Measurements from ENCODE around the gene NDUFV2. TPM values are rescaled to one million over a fixed set of nuclear protein-coding genes. Genes with fewer than 3 reads are reported as not detected.

NDUFV2 gene
- total RNA-seq, 1 donor from 2014 or later, result 80.5 TPM

- H3K27ac Mint-ChIP-seq (ENCODE audit: unreplicated experiment), result peak overlapping the region; percentile 32
Observed at GRCh38 chr18:9106094-9106493, 3.6 kb downstream of the NDUFV2 start.

GRCh38 chr18:9106800-9107584, 4.5 kb downstream of the NDUFV2 start:
- peaks cover 82% of the 10 kb centered on the region for H3K4me1 Mint-ChIP-seq (ENCODE audit: low read depth)
- no peak for TF ChIP-seq CTCF (IDR thresholded peaks at IDR 0.05)
- no peak overlapping the region for H3K27ac Mint-ChIP-seq (ENCODE audit: unreplicated experiment)
- no peak overlapping the region for H3K4me3 Mint-ChIP-seq (ENCODE audit: unreplicated experiment)
- H3K27me3 Mint-ChIP-seq (ENCODE audit: low read depth), result no peaks in the 10 kb centered on the region
- no peak for DNase-seq (ENCODE audit: low spot score)
- no peaks in the 10 kb centered on the region for H3K36me3 Mint-ChIP-seq (ENCODE audit: low read depth)
- H3K9me3 Mint-ChIP-seq (ENCODE audit: low read depth), result no peaks in the 10 kb centered on the region

More at GRCh38 chr18:9106094-9106493, 3.6 kb downstream of the NDUFV2 start:
- no peak for TF ChIP-seq CTCF (IDR thresholded peaks at IDR 0.05)
- DNase-seq (ENCODE audit: low spot score), result no peak
- Mint-ChIP-seq H3K27me3 (ENCODE audit: low read depth) (no peaks in the 10 kb centered on the region), H3K4me1 (ENCODE audit: low read depth) (peaks cover 86% of the 10 kb centered on the region), H3K9me3 (ENCODE audit: low read depth) (no peaks in the 10 kb centered on the region), H3K4me3 (ENCODE audit: unreplicated experiment) (no peak overlapping the region), H3K36me3 (ENCODE audit: low read depth) (no peaks in the 10 kb centered on the region)

GRCh38 chr18:9108911-9109310, 6.4 kb downstream of the NDUFV2 start:
- peaks cover 83% of the 10 kb centered on the region for H3K4me1 Mint-ChIP-seq (ENCODE audit: low read depth)
- H3K27ac Mint-ChIP-seq (ENCODE audit: unreplicated experiment), result peak overlapping the region; percentile 94
- DNase-seq (ENCODE audit: low spot score), result no peak
- no peaks in the 10 kb centered on the region for H3K27me3 Mint-ChIP-seq (ENCODE audit: low read depth)
- TF ChIP-seq CTCF (IDR thresholded peaks at IDR 0.05), result no peak
- H3K4me3 Mint-ChIP-seq (ENCODE audit: unreplicated experiment), result no peak overlapping the region
- no peaks in the 10 kb centered on the region for H3K36me3 Mint-ChIP-seq (ENCODE audit: low read depth)
- H3K9me3 Mint-ChIP-seq (ENCODE audit: low read depth), result no peaks in the 10 kb centered on the region

DNA sequence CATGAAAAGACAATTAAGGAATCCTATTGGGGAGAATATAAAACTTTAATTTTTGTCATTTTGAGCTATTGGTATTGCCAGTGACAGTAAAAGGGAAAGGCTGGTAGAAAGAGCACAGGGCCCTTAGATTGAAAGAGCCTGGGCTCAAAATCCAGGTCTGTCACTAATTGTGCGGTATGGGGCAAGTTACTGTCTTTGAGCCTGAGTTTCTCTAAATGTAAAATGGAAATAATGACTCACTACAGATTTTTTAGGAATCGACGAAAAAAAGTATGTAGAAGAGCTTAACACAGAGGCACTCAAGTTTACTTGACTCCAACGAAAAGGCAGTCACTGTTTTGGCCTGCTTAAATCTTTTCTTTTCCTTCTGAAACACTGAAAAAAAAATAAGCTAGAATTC, 7.0 kb downstream of the NDUFV2 start:
- Mint-ChIP-seq H3K4me3 (ENCODE audit: unreplicated experiment) (no peak overlapping the region), H3K36me3 (ENCODE audit: low read depth) (no peaks in the 10 kb centered on the region), H3K27ac (ENCODE audit: unreplicated experiment) (peak overlapping the region; percentile 94), H3K27me3 (ENCODE audit: low read depth) (no peaks in the 10 kb centered on the region), H3K4me1 (ENCODE audit: low read depth) (peaks cover 79% of the 10 kb centered on the region), H3K9me3 (ENCODE audit: low read depth) (no peaks in the 10 kb centered on the region)
- no peak for TF ChIP-seq CTCF (IDR thresholded peaks at IDR 0.05)
- DNase-seq (ENCODE audit: low spot score), result no peak

DNA sequence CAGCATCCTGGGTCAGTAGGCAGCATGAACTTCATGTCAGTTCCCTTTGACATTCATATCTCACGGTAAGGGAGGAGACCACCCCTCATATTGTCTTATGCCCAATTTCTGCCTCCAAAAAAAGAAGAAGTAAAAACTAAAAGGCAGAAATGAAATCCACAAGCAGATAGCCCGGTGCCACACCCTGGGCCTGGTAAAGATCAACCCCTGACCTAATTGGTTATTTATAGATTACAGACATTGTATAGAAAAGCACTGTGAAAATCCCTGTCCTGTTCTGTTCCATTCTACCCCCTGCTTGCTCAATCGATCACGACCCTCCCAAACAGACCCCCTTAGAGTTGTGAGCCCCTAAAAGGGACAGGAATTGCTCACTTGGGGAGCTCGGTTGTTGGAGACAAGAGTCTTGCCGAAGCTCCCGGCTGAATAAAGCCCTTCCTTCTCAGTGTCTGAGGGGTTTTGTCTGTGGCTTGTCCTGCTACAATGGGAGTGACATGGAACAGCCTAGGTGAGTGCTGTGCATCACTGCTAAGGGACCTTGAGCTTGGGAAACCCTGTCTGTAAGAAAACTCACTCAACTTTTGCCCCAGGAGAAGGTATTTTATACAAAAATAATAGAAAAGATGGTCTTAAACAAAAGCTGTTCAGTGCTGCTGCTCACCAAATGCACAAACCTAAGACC, 11.1 kb downstream of the NDUFV2 start:
- H3K36me3 Mint-ChIP-seq (ENCODE audit: low read depth), result no peaks in the 10 kb centered on the region
- no peak for DNase-seq (ENCODE audit: low spot score)
- TF ChIP-seq CTCF (IDR thresholded peaks at IDR 0.05), result no peak
- no peaks in the 10 kb centered on the region for H3K27me3 Mint-ChIP-seq (ENCODE audit: low read depth)
- peak overlapping the region; percentile 13 for H3K27ac Mint-ChIP-seq (ENCODE audit: unreplicated experiment)
- no peaks in the 10 kb centered on the region for H3K9me3 Mint-ChIP-seq (ENCODE audit: low read depth)
- peaks cover 77% of the 10 kb centered on the region for H3K4me1 Mint-ChIP-seq (ENCODE audit: low read depth)
- H3K4me3 Mint-ChIP-seq (ENCODE audit: unreplicated experiment), result no peak overlapping the region
